ENCODE measurements around the gene SPTBN5. TPM values are rescaled to one million over a fixed set of nuclear protein-coding genes. Genes with fewer than 3 reads are reported as not detected.

Gene SPTBN5
- total and polyA plus RNA-seq, 4 donors: 1.6 to 3.5 (median 1.9) TPM

- H3K36me3 ChIP-seq (ENCODE audit: control insufficient read depth in 4 of 4, insufficient read depth in 4 of 4, low read length in 4 of 4): no peaks in the 10 kb centered on the region
- no peaks in the 10 kb centered on the region for H3K27me3 ChIP-seq (ENCODE audit: control insufficient read depth in 3 of 3, insufficient read depth in 3 of 3, low read length in 2 of 3)
- WGBS, 2 donors: 86% methylated on average over 18 of the region's 18 CpGs
- no peaks in the 10 kb centered on the region for H3K9me3 ChIP-seq (ENCODE audit: control insufficient read depth in 4 of 4, insufficient read depth in 3 of 4, low read length in 3 of 4)
- TF ChIP-seq CTCF (IDR thresholded peaks at IDR 0.05; ENCODE audit: control extremely low read depth, extremely low read depth): no peak
- peaks cover 0 to 8% (median 0%) of the 10 kb centered on the region in 5 donors for H3K4me1 ChIP-seq (ENCODE audit: control insufficient read depth in 5 of 5, insufficient read depth in 5 of 5, low read length in 5 of 5)
- no peak overlapping the region for H3K27ac ChIP-seq (ENCODE audit: low read depth in 1 of 2, low read length in 1 of 2)
- no peak overlapping the region for H3K4me3 ChIP-seq
- ATAC-seq (ENCODE audit: insufficient read depth, low FRiP score) (no peak), DNase-seq (no peak)
- no peak overlapping the region for H3K9ac ChIP-seq (ENCODE audit: insufficient read depth in 1 of 2, low read length in 2 of 2)
Observed at GRCh38 chr15:41865490-41866055, 28.3 kb downstream of the SPTBN5 start.

GRCh38 chr15:41862515-41863116, 31.2 kb downstream of the SPTBN5 start:
- H3K4me1 ChIP-seq (ENCODE audit: control insufficient read depth in 5 of 5, insufficient read depth in 5 of 5, low read length in 5 of 5): peaks cover 0 to 8% (median 0%) of the 10 kb centered on the region in 5 donors
- WGBS, 2 donors: 81% methylated on average over 19 of the region's 19 CpGs
- peak in 1 of 3 donors; percentile 45 for DNase-seq
- no peaks in the 10 kb centered on the region for H3K9me3 ChIP-seq (ENCODE audit: control insufficient read depth in 4 of 4, insufficient read depth in 3 of 4, low read length in 3 of 4)
- H3K4me3 ChIP-seq: no peak overlapping the region
- no peak overlapping the region for H3K27ac ChIP-seq (ENCODE audit: low read depth in 1 of 2, low read length in 1 of 2)
- TF ChIP-seq CTCF (IDR thresholded peaks at IDR 0.05; ENCODE audit: control extremely low read depth, extremely low read depth): no peak
- no peak overlapping the region for H3K9ac ChIP-seq (ENCODE audit: insufficient read depth in 1 of 2, low read length in 2 of 2)
- ATAC-seq (ENCODE audit: insufficient read depth, low FRiP score): no peak
- H3K27me3 ChIP-seq (ENCODE audit: control insufficient read depth in 3 of 3, insufficient read depth in 3 of 3, low read length in 2 of 3): no peaks in the 10 kb centered on the region
- H3K36me3 ChIP-seq (ENCODE audit: control insufficient read depth in 4 of 4, insufficient read depth in 4 of 4, low read length in 4 of 4): no peaks in the 10 kb centered on the region

GRCh38 chr15:41861736-41862356, 32.0 kb downstream of the SPTBN5 start:
- WGBS, 2 donors: 90 to 97% methylated on average over 18 of the region's 18 CpGs
- Histone ChIP-seq H3K9ac (ENCODE audit: insufficient read depth in 1 of 2, low read length in 2 of 2) (no peak overlapping the region), H3K9me3 (ENCODE audit: control insufficient read depth in 4 of 4, insufficient read depth in 3 of 4, low read length in 3 of 4) (no peaks in the 10 kb centered on the region), H3K4me1 (ENCODE audit: control insufficient read depth in 5 of 5, insufficient read depth in 5 of 5, low read length in 5 of 5) (peaks cover 0 to 8% (median 0%) of the 10 kb centered on the region in 5 donors), H3K27me3 (ENCODE audit: control insufficient read depth in 3 of 3, insufficient read depth in 3 of 3, low read length in 2 of 3) (no peaks in the 10 kb centered on the region), H3K27ac (ENCODE audit: low read depth in 1 of 2, low read length in 1 of 2) (no peak overlapping the region), H3K4me3 (no peak overlapping the region), H3K36me3 (ENCODE audit: control insufficient read depth in 4 of 4, insufficient read depth in 4 of 4, low read length in 4 of 4) (no peaks in the 10 kb centered on the region)
- TF ChIP-seq CTCF (IDR thresholded peaks at IDR 0.05; ENCODE audit: control extremely low read depth, extremely low read depth): no peak
- ATAC-seq (ENCODE audit: insufficient read depth, low FRiP score) (no peak), DNase-seq (no peak)

Measured in lung (tissue), 12 donors.